HG03025 (cell line): ENCODE data around the gene CLIC5.

Experiments used
- ATAC-seq: cut with Tn5 transposase; IDR thresholded peaks from one replicate; pipeline ENCODE4 v1.9.1; 2021; ENCODE audit warnings: mild to moderate bottlenecking, moderate library complexity; ENCODE audit not compliant: unreplicated experiment, low FRiP score

Gene CLIC5

GRCh38 chr6:45855642-45856394 lies 159.8 kb downstream of the CLIC5 start:
- no peak for ATAC-seq

- ATAC-seq, result no peak
Observed at GRCh38 chr6:45854149-45854742, 161.4 kb downstream of the CLIC5 start.

GRCh38 chr6:45851034-45851400 lies 164.6 kb downstream of the CLIC5 start:
- ATAC-seq, result no peak

- no peak for ATAC-seq
Observed at GRCh38 chr6:45850378-45851033, 165.2 kb downstream of the CLIC5 start.

- ATAC-seq, result no peak
Observed at GRCh38 chr6:45845567-45845966, 170.1 kb downstream of the CLIC5 start.

GRCh38 chr6:45844986-45845385 lies 170.7 kb downstream of the CLIC5 start:
- ATAC-seq, result no peak

- no peak for ATAC-seq
Observed at GRCh38 chr6:45843848-45844521, 171.7 kb downstream of the CLIC5 start.

GRCh38 chr6:45841062-45841461 lies 174.6 kb downstream of the CLIC5 start:
- no peak for ATAC-seq

GRCh38 chr6:45838996-45839395 lies 176.7 kb downstream of the CLIC5 start:
- no peak for ATAC-seq

GRCh38 chr6:45838451-45838850 lies 177.2 kb downstream of the CLIC5 start:
- no peak for ATAC-seq

GRCh38 chr6:45837541-45838200 lies 178.0 kb downstream of the CLIC5 start:
- no peak for ATAC-seq

GRCh38 chr6:45836984-45837383 lies 178.7 kb downstream of the CLIC5 start:
- no peak for ATAC-seq

GRCh38 chr6:45836438-45836824 lies 179.2 kb downstream of the CLIC5 start:
- ATAC-seq, result no peak

GRCh38 chr6:45835721-45836437 lies 179.8 kb downstream of the CLIC5 start:
- ATAC-seq, result no peak

GRCh38 chr6:45832063-45832462 lies 183.6 kb downstream of the CLIC5 start:
- no peak for ATAC-seq
